CD4-positive, alpha-beta T cell treated with Interleukin-4 for 4 hours (primary cell): Measurements from ENCODE around the gene TIMM22.

Experiments used
- DNase-seq: peaks from one replicate; pipeline ENCODE4 v3.0.0-alpha.2; 2020

The TIMM22 gene

DNA sequence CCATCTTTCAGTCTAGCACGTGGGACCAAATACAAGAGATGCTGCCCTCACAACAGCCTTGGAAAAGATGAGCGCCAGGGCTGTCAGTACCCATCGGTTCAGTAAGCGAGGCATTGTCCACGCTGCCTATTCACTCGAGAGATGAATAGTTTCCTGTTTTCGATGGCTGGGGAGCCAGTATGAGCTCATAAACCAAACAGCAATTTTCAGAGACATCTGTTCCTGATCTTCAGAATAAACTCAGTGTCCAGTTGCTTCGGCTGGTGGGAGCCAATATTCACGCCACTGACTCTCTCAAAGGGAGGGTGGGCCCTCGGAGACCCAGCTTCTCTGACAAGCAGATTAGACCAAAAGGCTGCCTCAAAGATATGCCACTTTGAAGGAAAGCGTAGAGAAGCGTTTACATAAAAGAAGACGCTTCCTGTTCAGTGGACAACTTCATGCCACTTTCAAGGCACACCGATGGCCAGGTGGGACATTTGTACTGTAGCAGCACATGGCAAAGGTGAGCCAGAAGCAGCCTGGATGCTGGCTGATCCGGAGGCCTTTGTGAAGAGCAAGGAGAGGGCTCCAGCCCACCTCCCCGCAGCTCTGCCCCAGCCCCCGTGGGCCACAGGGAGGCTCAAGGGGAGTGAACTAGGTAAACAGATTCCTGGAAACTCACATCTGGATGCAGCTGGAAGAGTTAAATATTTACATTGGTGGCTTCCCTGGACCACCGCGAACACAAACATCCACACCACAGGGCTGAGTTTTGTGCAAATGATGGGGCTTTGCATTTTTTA lies 6.0 kb downstream of the TIMM22 start:
- DNase-seq, result no peak

DNA sequence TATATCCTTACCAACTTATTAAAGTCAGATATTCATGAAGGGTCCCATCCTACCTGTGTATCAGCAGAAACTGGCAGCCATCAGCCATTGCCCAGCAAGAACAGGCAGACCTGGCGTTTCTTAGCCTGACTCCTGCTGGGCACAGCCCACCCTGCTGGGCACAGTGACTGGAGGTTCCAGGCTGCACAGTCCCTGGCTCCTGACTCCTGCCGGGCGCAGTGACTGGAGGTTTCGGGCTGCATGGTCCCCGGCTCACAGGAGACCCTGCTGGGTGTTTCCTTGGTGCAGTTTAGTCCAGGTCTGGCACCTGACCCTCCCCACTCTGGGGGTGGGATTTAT lies 6.7 kb downstream of the TIMM22 start:
- no peak for DNase-seq

DNA sequence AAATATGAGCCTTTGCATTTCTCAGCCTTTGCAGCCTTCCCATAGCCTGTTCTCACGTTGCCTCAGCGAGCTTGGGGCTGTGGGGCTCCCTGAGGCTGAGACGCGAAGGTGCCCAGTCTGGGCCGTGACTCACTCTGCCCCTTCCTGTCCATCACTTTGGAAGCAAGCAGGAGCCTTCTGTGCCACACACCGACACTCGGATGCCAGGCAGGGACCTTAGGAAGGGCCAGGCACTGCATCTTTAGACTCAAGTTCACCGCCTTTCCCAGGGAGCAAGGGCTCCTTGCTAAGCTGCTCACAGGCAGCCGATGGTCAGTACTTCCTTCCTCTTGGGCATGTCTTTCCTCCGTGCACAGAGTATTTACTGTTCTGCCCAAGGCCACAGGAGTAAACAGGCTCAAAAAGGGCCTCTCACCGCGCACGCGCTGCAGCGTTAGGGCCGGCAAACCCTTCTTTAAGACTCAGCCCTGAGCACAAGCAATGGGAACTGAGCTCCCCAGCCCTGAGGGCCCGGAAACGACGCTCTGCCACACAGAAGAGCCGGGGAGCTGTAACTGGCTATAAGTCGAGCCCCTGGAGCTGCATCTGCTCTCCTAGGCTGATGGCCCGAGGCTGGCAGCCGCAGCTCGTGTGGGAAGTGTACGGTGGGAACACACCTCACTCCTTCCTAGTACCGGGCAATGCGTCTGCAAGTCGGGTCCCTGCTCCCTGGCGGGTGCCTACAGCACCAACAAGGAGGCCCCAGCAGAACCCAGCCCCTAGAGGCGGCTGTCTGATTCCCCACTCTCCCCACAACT lies 7.2 kb downstream of the TIMM22 start:
- no peak for DNase-seq

DNA sequence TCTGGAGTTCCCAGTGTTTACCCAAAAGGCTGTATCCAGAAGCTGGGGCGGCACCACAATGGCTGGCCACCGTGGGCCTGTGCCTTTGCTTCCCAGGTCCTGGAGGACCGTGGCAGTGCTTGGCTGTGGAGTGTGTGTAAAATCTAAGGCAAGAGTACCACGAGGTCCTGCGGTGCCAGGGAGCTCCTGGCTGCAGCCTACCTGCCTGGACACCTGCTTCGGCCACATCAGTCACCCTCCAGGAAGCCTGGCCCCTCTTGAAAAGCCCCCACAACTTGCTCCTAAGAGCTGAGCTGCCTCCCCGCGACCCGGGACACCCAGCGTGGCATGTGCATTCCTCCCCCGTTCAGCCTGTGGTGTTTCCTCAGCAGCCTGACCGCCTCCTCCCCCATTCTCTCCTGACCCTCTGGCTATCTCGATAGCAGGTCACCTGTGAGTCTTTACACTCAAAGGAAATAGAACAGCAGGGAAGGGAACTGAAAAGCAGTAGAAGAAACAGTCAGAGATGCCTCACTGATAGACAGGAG lies 7.9 kb downstream of the TIMM22 start:
- no peak for DNase-seq

DNA sequence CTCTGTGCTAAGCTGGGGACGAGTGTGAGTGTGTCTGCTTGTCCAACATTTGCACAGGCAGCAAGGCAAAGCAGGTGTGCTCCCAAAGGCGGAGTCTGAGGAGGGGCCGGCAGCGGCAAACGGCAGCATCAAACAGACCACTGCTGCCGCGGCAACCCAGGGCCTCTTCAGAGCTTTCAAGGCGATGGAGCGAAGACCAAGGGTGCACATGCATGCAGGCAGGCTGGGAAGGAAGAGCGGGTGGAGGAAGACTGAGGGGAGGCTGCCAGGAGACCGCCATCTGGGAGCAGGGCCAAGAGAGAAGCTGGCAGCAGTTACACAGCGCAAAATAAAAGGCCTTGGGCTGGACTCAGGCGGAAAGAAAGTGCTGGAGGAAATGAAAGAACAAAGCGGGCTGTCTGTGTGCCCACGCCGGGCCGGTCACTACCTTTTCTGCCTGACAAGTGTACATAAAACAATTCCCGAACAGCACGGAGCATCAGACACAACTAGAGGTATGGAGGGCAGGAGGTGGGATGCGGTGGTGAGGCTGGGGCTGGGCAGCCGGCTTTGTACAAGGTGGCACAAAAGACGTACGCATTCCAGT lies 8.5 kb downstream of the TIMM22 start:
- DNase-seq, result no peak

DNA sequence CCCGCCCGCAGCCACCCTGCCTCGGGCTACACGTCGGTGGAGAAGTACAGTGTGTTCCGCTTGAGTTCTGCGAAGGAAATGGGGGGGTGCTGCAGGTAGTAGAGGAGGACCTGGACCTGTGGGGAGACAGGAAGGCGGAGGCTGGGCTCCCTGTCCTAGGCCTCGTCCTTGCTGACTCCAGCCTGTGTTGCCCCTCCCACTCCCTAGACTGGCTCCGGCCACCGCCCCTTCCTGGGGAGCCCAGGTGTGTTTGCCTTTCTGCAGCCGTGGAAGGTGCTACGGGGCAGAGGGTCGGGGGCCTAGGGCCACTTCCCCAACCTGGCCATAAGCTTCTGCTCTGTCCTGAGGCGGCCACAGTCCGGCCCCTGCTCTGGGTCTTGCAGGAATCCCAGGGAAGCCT lies 9.1 kb downstream of the TIMM22 start:
- DNase-seq, result no peak

DNA sequence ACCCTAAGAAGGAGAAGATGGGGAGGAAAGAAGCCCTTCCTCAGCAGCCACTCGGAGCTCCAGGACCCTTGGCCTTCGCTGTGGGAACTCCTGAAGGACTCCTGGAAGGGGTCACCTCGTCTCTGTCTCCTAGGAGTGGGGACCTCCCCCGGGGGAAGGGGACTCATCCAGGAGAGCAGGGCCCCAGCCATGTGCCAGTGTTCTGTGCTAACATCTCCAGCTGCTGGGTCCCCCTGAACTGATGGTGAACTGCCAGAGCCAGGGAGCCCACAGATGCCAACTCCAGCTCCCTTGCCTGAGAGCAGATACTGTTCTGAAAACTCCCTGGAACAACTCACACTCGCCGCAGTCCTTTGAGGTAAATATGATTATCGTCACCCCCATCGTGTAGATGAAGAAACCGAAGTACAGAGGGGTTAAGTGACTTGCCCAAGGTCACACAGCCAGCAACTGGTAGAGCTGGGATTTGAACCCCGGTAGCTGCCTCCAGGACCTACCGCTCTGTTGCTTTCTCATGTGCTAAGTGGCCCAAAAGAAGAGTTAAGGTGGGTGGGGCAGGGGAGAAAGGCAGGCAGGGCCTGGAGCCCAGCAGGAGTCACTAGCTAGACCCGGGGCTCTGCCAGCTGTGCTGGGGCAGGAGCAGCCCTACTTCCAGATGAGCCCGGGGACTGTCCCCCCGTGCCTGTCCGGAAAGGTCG lies 10.5 kb downstream of the TIMM22 start:
- DNase-seq, result no peak

DNA sequence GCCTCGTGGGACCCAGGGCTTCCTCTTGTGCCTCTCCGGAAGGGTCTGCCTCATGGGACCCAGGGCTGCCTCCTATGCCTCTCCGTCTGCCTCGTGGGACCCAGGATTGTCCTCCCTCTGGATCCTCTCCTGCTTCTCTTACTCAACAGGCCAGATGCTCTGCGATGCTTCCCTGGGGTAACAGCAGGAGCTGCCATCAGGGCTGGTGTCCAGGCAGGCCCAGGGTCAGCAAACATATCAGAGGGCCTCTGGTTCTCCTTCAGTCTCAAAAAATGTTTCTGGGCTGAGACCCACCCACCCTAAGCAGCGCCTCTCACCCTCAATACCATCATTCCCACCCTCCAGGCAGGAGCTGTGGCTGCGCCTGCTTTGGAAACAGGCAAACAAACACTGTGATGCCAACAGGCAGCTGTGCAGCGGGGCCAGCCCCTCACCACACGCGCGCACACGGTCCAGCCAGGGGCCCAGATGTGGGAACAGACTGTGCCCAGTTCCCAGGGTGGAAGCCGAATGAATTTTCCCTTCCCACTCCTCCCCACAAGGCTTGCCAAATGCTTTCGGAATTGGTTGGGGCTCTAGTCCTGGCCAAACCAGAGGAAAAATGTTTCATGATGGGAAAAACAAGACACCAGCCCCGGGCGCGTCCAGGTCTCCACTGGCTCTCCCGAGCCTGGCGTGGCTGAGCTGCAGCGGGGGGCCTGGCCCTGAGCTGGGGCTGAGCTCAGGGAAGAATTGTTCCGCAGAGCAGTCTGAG lies 11.3 kb downstream of the TIMM22 start:
- DNase-seq, result no peak

DNA sequence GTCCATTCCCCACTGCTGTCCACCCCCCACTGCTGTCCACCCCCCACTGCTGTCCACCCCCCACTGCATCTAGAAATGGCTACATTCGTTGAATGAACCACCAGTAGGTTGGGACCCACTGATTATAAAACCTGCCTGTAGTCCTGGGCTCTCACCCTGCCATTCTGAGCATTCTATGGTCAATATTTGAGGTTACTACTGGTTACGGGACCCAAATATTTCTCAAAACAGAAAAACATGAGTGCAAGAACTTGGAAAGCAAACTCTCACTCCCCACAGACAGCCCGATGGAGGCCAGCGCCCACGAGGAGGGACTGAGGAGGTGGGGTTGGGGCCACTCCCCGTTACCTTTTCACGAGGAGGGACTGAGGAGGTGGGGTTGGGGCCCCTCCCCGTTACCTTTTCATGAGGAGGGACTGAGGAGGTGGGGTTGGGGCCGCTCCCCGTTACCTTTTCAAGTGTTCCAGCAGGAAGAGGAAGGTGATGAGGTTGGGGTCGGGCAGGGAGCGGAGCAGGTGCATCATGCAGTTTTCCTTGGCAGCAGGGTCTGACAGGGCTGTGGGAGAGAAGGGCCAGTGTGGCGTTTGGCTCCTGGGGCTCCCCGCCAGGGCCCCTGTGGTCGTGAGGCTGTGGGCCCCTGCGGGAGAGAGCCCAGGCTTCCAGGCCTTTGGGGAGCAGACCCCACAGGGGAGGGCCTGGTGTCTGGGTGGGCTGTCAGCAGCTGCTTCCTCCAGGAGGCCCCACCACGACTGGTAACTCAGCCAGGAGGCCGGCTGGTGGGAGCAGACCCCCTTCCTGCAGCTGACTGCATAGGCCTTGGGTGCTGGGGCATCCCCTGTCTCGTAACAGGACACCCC lies 12.5 kb downstream of the TIMM22 start:
- no peak for DNase-seq

DNA sequence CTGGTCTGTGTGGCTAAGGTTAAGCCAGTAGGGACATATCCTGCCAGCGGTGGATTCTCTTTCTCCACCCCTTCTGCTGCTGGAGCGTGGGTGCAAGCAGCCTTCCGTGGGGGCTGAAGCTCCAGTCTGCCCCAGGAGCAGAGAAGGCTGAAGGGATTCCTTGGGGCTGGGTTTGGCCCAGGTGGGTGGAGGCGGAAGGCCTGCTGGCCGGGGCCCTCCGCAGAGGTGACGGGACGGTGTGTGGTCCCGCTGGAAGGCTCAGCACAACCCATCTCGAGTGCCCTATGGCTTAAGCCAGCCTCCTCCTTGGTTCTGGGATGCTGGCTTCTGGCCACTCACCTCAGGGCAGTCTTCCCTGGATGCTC lies 13.1 kb downstream of the TIMM22 start:
- DNase-seq, result no peak

DNA sequence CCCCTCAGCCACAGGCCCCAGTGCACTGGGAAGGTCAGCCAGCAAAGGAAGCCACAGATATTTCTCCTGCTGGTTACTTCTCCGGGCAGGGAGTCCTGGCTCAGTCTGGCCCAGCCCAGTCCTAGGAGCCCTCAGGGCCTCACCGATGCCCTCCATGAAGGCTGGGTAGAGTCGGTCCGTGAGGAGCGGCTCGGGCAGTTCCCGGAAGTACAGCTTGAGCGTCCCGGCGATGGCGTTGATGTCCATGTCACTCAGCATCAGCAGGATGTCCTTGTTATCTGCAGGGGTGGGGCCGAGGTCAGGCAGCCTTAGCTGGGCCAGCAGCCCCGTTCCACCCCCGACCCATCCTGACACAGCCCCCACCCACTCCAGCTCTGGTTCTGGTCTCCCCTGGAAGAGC lies 13.7 kb downstream of the TIMM22 start:
- no peak for DNase-seq

DNA sequence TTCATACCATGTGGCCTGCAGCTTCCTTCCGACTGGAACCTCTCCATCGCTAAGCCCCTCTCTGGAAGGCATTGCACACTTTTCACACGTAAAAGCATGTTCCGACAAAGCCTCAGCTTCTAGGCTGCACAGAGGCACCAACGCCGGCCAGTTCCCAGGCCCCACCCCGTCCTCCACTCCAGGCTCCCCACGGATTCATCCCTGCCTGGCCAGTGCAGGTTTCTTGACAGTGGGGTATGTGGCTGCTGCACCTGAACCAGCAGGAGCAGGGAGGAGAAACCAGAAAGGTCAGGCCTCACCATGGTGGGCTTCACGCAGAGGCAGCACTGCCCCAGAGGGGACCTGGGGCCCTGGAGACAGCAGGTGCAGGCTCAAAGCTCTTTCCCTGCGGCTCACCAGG lies 14.2 kb downstream of the TIMM22 start:
- no peak for DNase-seq

DNA sequence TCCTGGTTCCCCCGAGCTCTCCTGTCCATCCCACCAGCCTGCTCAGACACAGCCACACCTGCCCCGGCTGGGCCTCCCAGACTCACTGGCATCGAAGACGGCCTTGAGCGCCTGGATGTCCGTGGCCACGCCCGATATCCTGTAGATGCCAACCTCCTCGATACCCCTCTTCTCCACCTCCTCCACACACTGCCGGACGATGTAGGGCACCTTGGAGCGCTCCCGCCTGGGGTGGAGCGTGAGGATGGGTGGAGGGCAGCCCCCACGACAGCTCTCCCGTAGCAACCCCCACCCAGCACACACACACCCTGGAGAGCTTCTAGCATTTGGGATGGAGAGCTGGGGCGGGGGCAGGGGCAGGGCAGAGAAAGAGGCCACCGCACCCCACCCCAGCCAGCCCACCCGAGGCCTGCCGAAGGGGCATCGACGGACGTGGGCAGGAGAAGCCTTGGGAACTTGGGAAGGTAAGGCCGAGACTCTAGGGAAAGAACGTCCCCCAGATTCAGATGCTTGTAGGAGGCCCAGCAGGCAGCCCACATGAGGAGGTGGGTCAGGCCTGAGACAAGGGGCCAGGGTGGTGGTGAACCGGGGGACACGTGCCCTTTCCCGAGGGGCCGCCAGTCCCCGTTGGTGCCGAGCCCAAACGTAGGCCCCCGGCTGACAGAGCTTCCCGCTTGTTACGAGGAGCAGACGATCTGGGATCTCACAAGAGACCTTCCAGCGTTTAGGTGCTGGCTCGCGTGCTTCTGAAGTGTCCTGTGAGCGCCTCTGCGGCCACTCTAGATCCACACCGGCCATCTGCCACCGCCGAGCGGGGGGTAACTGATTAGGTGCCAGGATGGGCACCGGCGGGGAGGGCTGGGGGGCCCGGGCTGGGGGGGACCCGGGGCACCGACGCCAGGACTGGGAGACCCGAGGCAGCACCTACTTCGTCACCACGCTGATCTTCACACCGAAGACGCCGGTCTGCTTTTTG lies 15.1 kb downstream of the TIMM22 start:
- DNase-seq, result no peak

DNA sequence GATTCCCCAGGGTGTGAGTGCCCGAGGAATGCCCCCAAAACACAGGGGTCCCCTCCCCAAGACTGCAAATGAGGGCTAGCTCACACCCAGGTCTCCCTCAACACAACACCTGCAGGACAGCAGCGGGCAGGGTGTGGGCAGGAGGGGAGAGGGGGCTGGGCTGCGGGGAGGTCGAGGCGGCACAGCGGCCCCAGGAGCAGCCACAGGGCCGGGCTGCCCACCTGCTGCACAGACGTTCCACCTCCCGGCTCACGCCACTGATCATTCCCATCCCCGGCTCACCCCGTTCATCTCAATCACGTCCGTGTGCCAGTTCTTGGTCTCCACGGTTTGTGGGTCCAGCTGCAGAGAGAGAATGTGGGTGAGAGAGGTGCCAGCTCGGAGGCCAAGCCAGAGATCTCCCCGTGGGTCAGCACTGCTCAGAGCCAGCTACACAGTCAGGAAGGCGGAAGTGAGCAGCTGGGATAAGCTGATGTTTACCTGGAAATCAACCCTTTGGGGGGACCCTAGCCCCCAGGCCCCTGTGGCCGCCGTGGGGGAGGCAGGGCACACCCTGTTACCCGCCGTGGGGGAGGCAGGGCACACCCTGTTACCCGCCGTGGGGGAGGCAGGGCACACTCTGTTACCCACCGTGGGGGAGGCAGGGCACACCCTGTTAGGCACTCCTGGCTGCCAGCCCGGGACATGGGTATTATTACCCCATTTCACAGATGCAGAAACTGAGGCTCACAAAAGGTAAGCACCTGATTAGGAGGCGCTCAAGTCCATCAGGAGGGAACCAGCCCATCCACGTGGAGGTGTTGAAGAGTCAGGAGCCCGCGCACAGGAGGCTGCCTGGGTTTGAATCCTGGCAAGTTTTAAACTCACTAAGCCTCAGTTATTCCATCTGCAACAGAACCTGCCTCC lies 16.1 kb downstream of the TIMM22 start:
- DNase-seq, result no peak

DNA sequence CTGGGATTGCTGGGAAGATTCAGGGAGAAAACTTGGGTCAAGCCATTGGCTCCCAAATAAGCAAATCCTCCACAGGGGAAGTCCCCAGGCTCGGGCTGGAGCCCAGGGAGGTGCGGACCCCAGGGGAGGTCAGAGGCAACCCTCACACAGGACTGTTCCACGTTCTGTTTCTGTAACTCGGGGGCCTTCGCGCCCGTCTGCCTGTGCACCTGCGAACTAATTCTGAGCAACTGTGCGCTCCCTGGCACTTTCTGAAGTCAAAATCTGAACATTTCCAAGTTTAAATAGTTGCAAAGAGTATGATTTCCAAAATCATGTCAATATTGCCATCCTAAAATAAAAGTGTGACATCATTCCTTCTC lies 16.8 kb downstream of the TIMM22 start:
- no peak for DNase-seq

DNA sequence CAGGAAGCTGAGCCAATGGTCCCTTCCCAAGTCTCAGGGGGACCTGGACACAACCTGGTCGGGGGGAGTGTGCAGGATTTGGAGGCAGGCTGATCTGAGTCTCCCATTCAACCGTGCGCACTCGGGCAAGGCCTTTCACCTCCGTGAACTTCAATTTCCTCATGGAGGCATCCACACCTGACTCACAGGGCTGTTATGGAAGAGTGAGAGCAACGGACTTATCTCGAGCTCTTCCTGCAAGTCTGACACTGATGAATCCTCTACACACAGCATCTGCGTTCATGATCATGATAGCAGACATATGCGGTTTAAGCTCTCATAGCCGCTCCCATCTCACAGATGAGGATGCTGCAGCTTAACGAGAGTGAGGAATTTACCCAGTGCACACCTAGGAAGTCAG lies 21.6 kb downstream of the TIMM22 start:
- no peak for DNase-seq

DNA sequence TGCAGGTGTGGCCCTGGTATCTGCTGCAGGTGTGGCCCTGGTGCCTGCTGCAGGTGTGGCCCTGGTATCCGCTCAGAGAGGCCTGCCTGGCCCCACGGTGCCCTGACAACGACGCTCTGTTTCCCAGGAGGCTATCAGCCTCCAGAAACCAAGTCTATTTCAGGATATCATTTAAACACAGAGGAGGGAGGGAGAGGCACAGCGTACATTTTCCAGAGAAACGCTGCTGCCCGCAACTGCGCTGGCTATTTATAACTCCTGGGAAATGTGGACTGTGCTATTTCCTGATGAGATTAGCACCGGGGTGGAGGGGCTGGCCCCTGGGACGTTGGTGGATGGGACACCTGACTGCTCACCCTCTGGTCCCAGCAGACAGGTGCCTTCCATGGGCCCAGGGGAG lies 22.5 kb downstream of the TIMM22 start:
- DNase-seq, result no peak

DNA sequence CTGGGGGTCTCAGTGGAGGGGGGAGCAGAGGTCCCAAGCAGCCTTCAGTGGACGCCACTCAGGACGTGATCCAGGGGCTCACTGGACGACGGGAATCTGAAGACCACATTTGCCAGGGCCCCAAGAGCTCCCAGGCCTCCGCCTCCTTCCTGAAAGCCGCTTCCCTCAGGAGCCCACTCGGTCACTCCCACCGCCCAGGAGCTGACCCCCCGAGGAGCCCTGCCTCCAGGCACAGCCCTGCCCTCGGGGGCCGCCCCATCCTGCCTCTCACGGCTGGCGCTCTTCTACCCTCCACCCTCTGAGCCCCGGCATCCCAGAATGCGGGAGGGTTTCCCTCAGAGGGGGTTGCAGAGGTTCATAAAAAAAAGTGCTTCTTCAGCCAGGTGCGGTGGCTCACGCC lies 24.2 kb downstream of the TIMM22 start:
- no peak for DNase-seq

DNA sequence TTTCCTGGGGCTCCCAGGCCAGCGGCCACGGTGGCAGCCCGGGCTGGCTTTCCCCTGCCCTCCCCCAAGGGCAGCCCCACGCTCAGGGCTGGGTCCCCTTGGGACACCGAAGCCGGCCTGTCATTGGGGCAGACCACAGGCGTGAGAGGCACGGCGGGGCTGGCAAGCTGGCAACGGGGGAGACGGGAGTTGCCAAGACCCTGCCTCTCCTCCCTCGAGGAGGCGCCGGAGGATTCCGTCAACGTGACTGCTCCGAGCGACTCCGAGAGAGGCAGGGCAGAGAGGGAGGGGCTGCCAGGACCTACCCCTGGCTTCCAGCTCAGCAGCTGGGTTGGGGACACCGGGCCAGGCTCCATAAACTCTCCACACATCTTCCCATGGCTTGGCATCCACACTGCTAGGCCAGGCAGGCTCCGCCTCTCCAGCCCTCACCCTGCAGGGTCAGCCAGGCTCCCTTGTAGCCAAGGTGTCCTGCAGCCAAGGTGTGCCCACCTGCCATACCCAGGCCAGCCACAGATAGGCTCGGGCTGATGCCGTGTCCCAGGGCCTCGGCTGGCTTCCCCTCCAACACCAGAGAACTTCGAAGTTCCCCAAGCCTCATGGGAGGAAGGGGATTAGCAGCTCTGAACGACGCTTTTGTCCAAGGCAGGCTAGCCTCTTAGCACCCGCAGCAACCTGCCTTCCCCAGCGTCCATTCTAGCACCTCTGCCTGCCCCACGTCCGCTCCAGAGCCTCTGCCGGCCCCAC lies 25.5 kb downstream of the TIMM22 start:
- DNase-seq, result no peak
